Central memory CD4-positive, alpha-beta T cell (primary cell): ENCODE results near the gene XPOT.

Experiments used
- DNase-seq: peaks from one replicate; pipeline ENCODE4 v3.0.0; 2022

Gene XPOT

DNA sequence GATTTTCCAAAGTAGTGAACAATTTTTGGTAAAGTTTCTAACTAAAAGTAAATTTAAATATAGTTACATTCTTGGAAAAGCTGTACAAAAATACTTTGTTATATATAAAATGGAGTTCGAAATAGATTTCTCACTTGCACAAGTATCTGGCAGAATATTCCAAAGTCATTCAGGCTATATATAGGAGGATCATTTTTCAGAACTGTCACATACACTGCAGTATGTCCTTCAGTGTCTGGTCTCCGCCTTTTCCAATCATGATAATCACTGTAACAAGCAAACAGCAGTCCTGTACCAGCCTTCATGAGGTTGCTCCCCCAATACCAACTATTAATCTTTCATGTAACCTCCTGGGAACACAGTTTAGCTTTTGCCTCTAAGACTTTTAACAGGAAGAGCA, 66.3 kb downstream of the XPOT start:
- no peak for DNase-seq

DNA sequence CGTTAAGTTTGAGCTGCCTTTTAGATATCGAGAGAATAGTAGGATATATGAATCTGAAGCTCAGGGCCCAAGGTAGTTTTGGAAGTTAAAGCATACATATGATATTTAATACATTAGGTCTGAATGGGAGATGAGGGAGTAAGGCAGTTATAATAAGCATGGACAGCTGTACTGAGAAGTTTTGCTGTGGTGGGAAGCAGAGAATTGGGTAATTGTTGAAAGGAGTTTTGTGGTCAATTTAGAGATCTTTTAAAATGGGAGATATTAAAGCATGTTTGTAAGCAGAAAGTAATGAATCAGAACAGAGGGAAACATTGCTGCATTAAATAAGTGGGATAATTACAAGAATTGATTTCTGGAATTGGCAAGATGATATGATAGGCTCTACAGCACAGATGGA, 69.0 kb downstream of the XPOT start:
- no peak for DNase-seq

DNA sequence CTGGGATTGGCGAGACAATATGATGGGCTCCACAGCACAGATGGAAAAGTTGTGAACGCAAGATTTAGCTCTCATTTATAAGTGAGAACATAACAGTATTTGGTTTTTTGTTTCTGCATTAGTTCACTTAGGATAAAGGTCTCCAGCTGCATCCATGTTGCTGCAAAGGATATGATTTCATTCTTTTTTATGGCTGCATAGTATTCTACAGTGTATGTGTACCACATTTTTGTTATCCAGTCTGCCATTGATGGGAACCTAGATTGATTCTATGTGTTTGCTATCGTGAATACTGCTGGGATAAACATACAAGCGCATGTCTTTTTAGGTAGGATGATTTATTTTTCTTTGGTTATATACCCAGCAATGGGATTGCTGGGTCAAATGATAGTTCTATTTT, 71.3 kb downstream of the XPOT start:
- DNase-seq: no peak

DNA sequence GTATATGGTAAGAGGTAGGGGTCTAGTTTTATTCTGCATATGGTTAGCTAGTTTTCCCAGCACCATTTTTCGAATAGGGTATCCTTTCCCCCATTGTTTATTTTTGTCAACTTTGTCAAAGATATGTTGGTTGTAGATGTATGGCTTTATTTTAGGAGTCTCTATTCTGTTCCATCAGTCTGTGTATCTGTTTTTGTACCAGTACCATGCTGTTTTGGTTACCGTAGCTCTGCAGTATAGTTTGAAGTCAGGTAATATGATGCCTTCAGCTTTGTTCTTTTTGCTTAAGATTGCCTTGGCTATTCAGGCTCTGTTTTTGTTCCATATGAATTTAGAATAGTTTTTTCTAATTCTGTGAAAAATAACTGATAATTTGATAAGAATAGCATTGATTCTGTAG, 72.7 kb downstream of the XPOT start:
- no peak for DNase-seq

DNA sequence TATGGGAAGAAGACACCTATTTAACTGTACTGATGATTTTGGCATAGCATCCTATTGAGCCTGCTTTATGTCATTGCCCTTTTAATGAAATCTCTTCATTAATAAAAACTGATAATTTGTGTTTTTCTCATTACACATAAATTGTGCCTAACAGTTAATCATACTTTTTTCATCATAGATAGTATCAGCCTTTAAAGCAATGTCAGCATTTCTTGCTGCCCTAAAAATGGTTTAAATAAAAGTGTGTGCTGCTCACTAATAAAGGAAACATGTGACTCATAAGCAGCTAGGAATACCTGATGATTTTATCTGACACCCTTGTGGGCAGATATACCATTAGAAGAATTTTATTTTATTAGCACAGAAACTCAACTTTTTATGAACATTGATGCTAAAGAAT, 74.5 kb downstream of the XPOT start:
- DNase-seq: no peak

DNA sequence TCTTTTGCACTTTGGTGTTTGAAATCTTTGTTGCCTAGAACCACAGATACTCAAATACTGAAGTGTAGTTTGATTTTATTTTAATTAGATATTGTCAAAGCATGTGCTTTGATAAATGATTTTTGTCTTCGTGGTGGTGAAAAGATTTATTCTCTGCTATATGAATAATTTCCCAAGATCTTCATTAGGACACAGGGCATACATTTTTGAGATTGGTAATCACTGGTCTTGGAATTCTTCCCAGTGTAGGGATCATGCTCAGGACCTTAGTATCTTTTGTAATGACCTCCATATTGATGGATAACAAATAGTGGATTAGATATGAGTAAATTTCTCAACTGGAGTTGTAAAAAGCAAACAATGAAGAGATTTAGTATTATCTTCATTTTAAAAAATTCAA, 76.0 kb downstream of the XPOT start:
- no peak for DNase-seq

DNA sequence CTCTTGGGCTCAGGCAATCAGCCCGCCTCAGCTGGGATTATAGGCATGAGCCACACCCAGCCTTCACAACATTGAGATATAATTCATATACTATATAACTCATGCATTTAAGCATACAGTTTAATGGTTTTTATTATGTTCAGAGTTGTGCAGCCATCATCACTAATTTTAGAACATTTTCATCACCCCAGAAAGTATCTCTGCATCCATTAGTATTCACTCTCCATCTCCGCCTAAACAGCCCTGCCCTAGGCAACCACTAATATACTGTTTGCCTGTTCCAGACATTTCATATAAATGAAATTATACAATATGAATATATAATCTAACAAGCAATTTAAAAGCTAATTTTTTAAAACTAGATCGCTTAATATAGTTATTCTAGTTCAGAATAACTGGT, 82.5 kb downstream of the XPOT start:
- no peak for DNase-seq

DNA sequence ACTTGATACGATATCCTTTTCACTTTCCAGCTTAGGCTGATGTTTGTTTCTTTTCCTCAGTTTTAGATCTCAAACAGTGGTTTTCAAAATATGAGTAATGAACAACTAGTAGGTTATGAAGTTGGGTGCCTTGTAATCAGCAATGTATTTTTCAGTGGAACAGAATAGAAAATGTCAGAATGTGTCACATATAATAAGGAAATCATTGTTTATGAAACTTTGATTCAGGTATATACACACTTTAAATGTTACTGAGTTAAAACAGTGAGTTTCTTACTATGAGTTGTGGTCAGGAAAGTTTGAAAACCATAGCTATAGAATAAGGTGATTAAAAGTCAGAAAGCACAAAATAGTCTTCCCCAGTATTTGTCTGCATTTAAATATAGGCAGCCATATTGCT, 87.5 kb downstream of the XPOT start:
- DNase-seq: no peak

DNA sequence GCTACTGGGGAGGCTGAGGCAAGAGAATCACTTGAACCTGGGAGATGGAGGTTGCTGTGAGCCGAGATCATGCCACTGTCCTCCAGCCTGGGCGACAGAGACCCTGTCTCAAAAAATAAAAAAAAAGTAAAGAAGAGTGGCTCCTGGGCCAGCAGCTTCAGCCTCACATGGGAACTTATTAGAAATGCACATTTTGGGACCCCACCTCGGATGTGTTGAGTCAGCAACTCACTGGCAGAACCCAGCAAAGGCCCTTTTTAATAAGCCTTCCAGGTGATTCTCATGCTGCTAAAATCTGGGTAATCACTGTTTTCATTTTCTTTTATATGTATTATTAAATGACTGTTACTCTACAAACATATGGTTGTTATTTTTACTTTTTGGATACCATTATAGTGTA, 89.3 kb downstream of the XPOT start:
- DNase-seq: no peak

DNA sequence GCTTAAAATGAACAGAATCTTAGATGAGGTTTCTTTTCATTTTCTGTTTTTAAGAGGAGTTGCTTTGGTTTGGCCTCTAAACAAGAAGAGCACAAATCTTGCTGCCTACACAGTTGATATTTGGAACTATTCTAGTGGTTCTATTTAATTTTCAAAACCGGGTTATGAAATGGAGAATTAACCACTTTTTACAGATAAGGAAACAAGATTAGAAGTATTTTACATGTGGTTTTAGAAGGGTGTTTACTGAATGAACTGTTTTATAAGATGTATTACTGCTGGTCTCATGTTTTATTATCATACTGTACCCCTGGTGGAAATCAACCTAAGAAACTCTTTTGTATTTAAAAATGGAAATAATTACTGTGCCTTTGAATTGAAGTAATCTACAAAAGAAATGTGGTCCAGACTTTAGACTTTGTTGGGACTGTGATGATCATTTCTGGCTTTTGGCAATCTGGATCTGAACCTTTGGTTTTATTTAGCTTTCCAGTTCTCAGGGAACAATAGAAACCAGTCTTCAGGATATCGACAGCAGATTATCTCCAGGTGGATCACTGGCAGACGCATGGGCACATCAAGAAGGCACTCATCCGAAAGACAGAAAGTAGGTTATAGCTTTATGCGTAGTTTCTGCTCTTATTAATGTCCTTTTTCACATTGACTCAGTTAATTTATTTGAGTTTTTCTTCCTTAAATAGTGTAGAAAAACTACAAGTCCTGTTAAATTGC, 91.0 kb downstream of the XPOT start:
- peak; percentile 21 for DNase-seq

DNA sequence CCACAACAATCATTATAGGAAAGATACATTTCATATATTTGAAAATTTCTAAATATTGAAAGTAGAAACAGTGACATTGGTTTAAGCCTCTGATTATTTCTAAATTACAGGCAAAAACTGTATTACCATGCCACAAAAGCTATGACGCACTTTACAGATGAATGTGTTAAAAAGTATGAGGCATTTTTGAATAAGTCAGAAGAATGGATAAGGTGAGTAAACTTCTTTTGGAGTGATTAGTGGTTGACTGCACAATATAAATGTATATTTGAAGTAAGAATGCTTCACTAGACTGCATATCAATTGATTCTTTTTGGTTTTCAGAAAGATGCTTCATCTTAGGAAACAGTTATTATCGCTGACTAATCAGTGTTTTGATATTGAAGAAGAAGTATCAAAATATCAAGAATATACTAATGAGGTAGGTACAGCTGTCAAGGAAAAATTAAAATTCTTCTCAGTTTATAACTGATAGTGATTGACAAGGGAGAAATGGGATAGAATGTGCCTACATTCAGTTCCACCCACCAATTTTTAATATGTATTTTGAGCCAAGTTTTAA, 92.7 kb downstream of the XPOT start:
- no peak for DNase-seq

DNA sequence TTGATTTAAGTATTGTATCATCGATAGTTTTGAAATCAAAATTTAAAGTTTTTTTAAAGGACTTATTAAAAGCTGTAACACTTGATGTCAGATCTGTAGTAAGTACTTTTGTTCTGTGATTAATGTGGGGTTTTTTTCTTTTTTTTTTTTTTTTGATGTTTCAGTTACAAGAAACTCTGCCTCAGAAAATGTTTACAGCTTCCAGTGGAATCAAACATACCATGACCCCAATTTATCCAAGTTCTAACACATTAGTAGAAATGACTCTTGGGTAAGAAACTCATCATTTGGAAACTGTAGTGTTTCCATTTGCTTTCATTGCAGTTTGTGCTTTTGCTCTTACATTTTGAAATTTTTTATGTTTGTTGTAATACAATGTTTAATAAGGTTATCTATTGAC, 93.3 kb downstream of the XPOT start:
- DNase-seq: no peak

DNA sequence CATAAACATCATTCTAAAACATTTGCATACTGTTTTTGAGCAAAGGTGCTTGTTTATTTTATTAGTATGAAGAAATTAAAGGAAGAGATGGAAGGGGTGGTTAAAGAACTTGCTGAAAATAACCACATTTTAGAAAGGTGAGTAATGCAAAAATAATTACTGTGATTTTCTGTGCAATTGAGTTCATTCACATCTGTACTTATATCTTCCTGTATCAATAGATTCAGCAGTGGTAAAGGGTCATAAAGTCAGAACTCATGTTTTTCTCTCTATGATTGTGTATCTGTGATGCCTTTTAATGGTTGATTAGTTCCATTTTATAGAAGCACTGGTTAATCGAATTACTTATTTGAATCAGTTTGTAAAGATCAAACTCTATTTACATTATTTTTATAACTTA, 93.7 kb downstream of the XPOT start:
- no peak for DNase-seq

DNA sequence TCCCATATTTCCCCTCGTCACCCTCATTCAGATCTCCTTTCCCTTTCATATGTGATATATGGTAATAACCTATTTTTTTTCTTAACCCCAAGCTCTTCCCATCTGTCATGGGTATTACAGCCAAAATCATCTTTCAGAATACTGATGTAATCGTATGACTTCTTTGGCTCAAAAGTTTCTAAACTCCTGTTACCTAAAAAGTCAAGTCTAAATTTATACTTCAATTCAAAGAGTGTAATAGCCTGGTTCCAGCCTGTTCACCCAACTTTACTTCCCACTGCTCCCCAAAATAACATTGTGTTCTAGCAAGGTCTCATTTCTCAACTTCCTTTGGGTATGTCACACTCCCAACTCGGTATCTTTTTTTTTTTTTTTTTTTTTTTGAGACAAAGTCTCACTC, 96.2 kb downstream of the XPOT start:
- DNase-seq: no peak
